PFSK-1 (cell line): ENCODE results near the gene LRRC4B.

ENCODE experiments used
- FOXP2 ChIP-seq: optimal IDR thresholded peaks from 2 replicates; pipeline ENCODE3; 2011; ENCODE audit warnings: borderline replicate concordance, control low read depth, inconsistent platforms; ENCODE audit not compliant: insufficient read depth; ENCODE audit errors: extremely low read length, extremely low read depth
- POLR2AphosphoS5 ChIP-seq: IDR thresholded peaks from 2 replicates; pipeline ENCODE4 v1.6.1; 2012; ENCODE audit warnings: low read depth, mild to moderate bottlenecking, control low read depth, low read length, moderate library complexity
- SIN3A ChIP-seq: IDR thresholded peaks from 2 replicates; pipeline ENCODE4 v1.6.1; 2012; ENCODE audit warnings: mild to moderate bottlenecking, low read length, moderate library complexity, borderline replicate concordance; ENCODE audit not compliant: insufficient read depth
- TAF1 ChIP-seq: IDR thresholded peaks from 2 replicates; pipeline ENCODE4 v1.6.1; 2012; ENCODE audit warnings: low read length, control low read depth, borderline replicate concordance; ENCODE audit not compliant: insufficient read depth
- TF ChIP-seq, protein P1 (sequence below), 2 experiments: IDR thresholded peaks; 2 replicates each; pipeline versions ENCODE4 v1.6.1 to v1.8.0; 2011 to 2012; ENCODE audit warnings: low read depth in 2 of 2, low read length in 2 of 2, control low read depth in 1 of 2, inconsistent platforms in 1 of 2, mild to moderate bottlenecking in 1 of 2, moderate library complexity in 1 of 2; ENCODE audit not compliant: insufficient read depth in 1 of 2

LRRC4B gene

GRCh38 chr19:50510700-50511068 is 57.6 kb downstream of the LRRC4B start:
- TF ChIP-seq POLR2AphosphoS5 (no peak), FOXP2 (no peak), TAF1 (no peak), SIN3A (no peak)
- TF ChIP-seq, protein P1, sequence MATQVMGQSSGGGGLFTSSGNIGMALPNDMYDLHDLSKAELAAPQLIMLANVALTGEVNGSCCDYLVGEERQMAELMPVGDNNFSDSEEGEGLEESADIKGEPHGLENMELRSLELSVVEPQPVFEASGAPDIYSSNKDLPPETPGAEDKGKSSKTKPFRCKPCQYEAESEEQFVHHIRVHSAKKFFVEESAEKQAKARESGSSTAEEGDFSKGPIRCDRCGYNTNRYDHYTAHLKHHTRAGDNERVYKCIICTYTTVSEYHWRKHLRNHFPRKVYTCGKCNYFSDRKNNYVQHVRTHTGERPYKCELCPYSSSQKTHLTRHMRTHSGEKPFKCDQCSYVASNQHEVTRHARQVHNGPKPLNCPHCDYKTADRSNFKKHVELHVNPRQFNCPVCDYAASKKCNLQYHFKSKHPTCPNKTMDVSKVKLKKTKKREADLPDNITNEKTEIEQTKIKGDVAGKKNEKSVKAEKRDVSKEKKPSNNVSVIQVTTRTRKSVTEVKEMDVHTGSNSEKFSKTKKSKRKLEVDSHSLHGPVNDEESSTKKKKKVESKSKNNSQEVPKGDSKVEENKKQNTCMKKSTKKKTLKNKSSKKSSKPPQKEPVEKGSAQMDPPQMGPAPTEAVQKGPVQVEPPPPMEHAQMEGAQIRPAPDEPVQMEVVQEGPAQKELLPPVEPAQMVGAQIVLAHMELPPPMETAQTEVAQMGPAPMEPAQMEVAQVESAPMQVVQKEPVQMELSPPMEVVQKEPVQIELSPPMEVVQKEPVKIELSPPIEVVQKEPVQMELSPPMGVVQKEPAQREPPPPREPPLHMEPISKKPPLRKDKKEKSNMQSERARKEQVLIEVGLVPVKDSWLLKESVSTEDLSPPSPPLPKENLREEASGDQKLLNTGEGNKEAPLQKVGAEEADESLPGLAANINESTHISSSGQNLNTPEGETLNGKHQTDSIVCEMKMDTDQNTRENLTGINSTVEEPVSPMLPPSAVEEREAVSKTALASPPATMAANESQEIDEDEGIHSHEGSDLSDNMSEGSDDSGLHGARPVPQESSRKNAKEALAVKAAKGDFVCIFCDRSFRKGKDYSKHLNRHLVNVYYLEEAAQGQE (IDR thresholded peaks at IDR 0.05; ENCODE audit: insufficient read depth in 1 of 2, low read depth in 2 of 2, low read length in 2 of 2), result no peak

- TF ChIP-seq TAF1, result no peak
- no peak for TF ChIP-seq POLR2AphosphoS5
- TF ChIP-seq, protein P1 (IDR thresholded peaks at IDR 0.05; ENCODE audit: insufficient read depth in 1 of 2, low read depth in 2 of 2, low read length in 2 of 2), result no peak
These were observed 58.0 kb downstream of the LRRC4B start for GRCh38 chr19:50510121-50510670.

GRCh38 chr19:50509366-50509765 is 58.9 kb downstream of the LRRC4B start:
- TF ChIP-seq, protein P1 (IDR thresholded peaks at IDR 0.05; ENCODE audit: insufficient read depth in 1 of 2, low read depth in 2 of 2, low read length in 2 of 2), result no peak
- no peak for TF ChIP-seq FOXP2
- TF ChIP-seq POLR2AphosphoS5, result no peak
- TF ChIP-seq SIN3A, result no peak
- TF ChIP-seq TAF1, result no peak

GRCh38 chr19:50508843-50509190 is 59.4 kb downstream of the LRRC4B start:
- no peak for TF ChIP-seq SIN3A
- TF ChIP-seq, protein P1 (IDR thresholded peaks at IDR 0.05; ENCODE audit: insufficient read depth in 1 of 2, low read depth in 2 of 2, low read length in 2 of 2), result no peak
- TF ChIP-seq POLR2AphosphoS5, result no peak
- TF ChIP-seq FOXP2, result no peak
- no peak for TF ChIP-seq TAF1

DNA sequence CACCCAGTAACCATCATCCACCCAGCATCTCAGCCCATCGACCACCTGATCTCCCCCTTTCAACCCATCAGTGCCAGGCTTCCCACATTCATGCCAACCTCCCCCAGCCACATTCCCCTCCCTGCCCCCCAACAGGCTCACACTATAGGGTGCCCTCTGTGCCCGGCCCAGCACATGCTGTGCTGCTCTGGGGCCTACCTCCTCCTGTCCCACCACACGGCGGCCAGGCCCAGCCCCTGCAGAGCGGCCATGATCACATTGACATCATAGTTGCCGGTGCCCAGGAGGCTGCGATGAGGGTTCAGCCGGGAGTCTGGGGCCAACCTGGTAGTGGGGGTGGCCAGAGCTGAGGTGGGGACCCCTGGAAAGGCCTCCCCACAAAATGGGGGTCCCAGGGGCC is 60.9 kb downstream of the LRRC4B start:
- TF ChIP-seq POLR2AphosphoS5 (no peak), FOXP2 (no peak), TAF1 (no peak), SIN3A (no peak)
- TF ChIP-seq, protein P1 (IDR thresholded peaks at IDR 0.05; ENCODE audit: insufficient read depth in 1 of 2, low read depth in 2 of 2, low read length in 2 of 2), result no peak
